Osteoblast (primary cell): ENCODE measurements around the gene FCHO1. TPM values are rescaled to one million over a fixed set of nuclear protein-coding genes. Genes with fewer than 3 reads are reported as not detected.
A peak's percentile ranks its signal among the peaks of the same experiment; 100 is the strongest.
"Not testable (repeated sequence)": the region's sequence is repeated elsewhere in the genome, so short reads cannot be mapped to it uniquely, and the experiment has no call there.

ENCODE experiments used
- DNase-seq: peaks from one replicate; pipeline ENCODE4 v3.0.0; 2011; ENCODE audit warnings: low spot score, mixed read lengths; ENCODE audit not compliant: insufficient read length; ENCODE audit errors: missing footprints
- H2AFZ ChIP-seq: 2 replicates; pipeline ENCODE4 v1.6.0; 2011; ENCODE audit warnings: mild to moderate bottlenecking, low read length
- H3K27ac ChIP-seq: 2 replicates; pipeline ENCODE4 v1.5.1; 2011; ENCODE audit warnings: mild to moderate bottlenecking, low read depth, low read length, moderate library complexity
- H3K27me3 ChIP-seq: 2 replicates; pipeline ENCODE4 v1.6.0; 2012; ENCODE audit warnings: mild to moderate bottlenecking, control low read depth, inconsistent platforms, low read length, moderate library complexity; ENCODE audit not compliant: insufficient read depth
- H3K36me3 ChIP-seq: 2 replicates; pipeline ENCODE4 v1.5.1; 2011; ENCODE audit warnings: mild to moderate bottlenecking, low read length, control low read depth, moderate library complexity; ENCODE audit not compliant: insufficient read depth
- H3K4me1 ChIP-seq: 2 replicates; pipeline ENCODE4 v1.5.1; 2011; ENCODE audit warnings: mild to moderate bottlenecking, low read length, control low read depth, moderate library complexity; ENCODE audit not compliant: insufficient read depth
- H3K4me2 ChIP-seq: 2 replicates; pipeline ENCODE4 v1.6.0; 2011; ENCODE audit warnings: mild to moderate bottlenecking, low read length; ENCODE audit not compliant: insufficient read depth
- H3K4me3 ChIP-seq: fragments of 200-600 bp; sonication (generic); 3 replicates; pipeline ENCODE4 v1.5.1; 2012; ENCODE audit warnings: mild to moderate bottlenecking, low read length, inconsistent platforms; ENCODE audit not compliant: insufficient read depth
- H3K79me2 ChIP-seq: 2 replicates; pipeline ENCODE4 v1.6.0; 2012; ENCODE audit warnings: mild to moderate bottlenecking, low read length, control low read depth, inconsistent platforms; ENCODE audit not compliant: insufficient read depth
- H3K9me3 ChIP-seq: 2 replicates; pipeline ENCODE4 v1.5.1; 2011; ENCODE audit warnings: low read depth, low read length, control low read depth
- H4K20me1 ChIP-seq: 2 replicates; pipeline ENCODE4 v1.6.0; 2012; ENCODE audit warnings: mild to moderate bottlenecking, low read length, control low read depth; ENCODE audit not compliant: insufficient read depth
- CTCF ChIP-seq: IDR thresholded peaks from 2 replicates; pipeline ENCODE4 v1.5.1; 2011; ENCODE audit warnings: mild to moderate bottlenecking, low read depth, low read length, moderate library complexity; ENCODE audit errors: extremely low read depth
- total RNA-seq: library from RNA; depleted of rRNA; stranded (reverse); fragments of >200 nt; gene quantifications from 2 replicates; pipeline ENCODE4 v1.2.3, GENCODE V29; 2012

FCHO1 gene
- total RNA-seq, 1 donor: 0.72 TPM

GRCh38 chr19:17796838-17797423 lies 45.7 kb downstream of the FCHO1 start:
- no peaks in the 10 kb centered on the region for H3K4me1 ChIP-seq
- H3K4me2 ChIP-seq: no peak overlapping the region

GRCh38 chr19:17797424-17798201 lies 46.3 kb downstream of the FCHO1 start:
- DNase-seq: peak; percentile 62

More at GRCh38 chr19:17796838-17797423, 45.7 kb downstream of the FCHO1 start:
- DNase-seq: no peak
- no peaks in the 10 kb centered on the region for H4K20me1 ChIP-seq
- no peaks in the 10 kb centered on the region for H3K79me2 ChIP-seq
- TF ChIP-seq CTCF: no peak
- no peak overlapping the region for H2AFZ ChIP-seq
- H3K27me3 ChIP-seq: peaks cover 31% of the 10 kb centered on the region
- no peak overlapping the region for H3K4me3 ChIP-seq
- no peak overlapping the region for H3K27ac ChIP-seq
- no peaks in the 10 kb centered on the region for H3K9me3 ChIP-seq
- H3K36me3 ChIP-seq: no peaks in the 10 kb centered on the region

GRCh38 chr19:17798599-17798998 lies 47.3 kb downstream of the FCHO1 start:
- not testable (repeated sequence) for H3K27ac ChIP-seq, H3K9me3 ChIP-seq, H3K4me3 ChIP-seq, H4K20me1 ChIP-seq, H2AFZ ChIP-seq, H3K4me2 ChIP-seq, H3K4me1 ChIP-seq, H3K79me2 ChIP-seq, DNase-seq, H3K36me3 ChIP-seq
- peaks cover 32% of the 10 kb centered on the region for H3K27me3 ChIP-seq

More at GRCh38 chr19:17797424-17798201, 46.3 kb downstream of the FCHO1 start:
- no peak overlapping the region for H3K4me3 ChIP-seq
- H2AFZ ChIP-seq: no peak overlapping the region
- no peak overlapping the region for H3K4me2 ChIP-seq
- H3K9me3 ChIP-seq: no peaks in the 10 kb centered on the region
- H3K27me3 ChIP-seq: peaks cover 35% of the 10 kb centered on the region
- no peaks in the 10 kb centered on the region for H3K36me3 ChIP-seq
- H3K27ac ChIP-seq: no peak overlapping the region
- no peaks in the 10 kb centered on the region for H3K79me2 ChIP-seq
- H3K4me1 ChIP-seq: no peaks in the 10 kb centered on the region
- TF ChIP-seq CTCF: no peak
- H4K20me1 ChIP-seq: no peaks in the 10 kb centered on the region

GRCh38 chr19:17802137-17802858 lies 51.0 kb downstream of the FCHO1 start:
- H3K9me3 ChIP-seq: no peaks in the 10 kb centered on the region
- peaks cover 7% of the 10 kb centered on the region for H3K27me3 ChIP-seq
- no peak overlapping the region for H3K4me2 ChIP-seq
- H4K20me1 ChIP-seq: no peaks in the 10 kb centered on the region
- H3K4me3 ChIP-seq: no peak overlapping the region
- H3K4me1 ChIP-seq: no peaks in the 10 kb centered on the region
- no peaks in the 10 kb centered on the region for H3K36me3 ChIP-seq
- no peaks in the 10 kb centered on the region for H3K79me2 ChIP-seq
- H3K27ac ChIP-seq: no peak overlapping the region
- no peak for DNase-seq
- no peak overlapping the region for H2AFZ ChIP-seq
- no peak for TF ChIP-seq CTCF
